OCI-LY3 (cell line): ENCODE measurements around the gene ST6GALNAC5.

Experiments
- H2AFZ ChIP-seq: fragments of 200-600, 300-600 bp; shearing (Covaris generic); 2 replicates; pipeline ENCODE4 v1.6.0; 2014; ENCODE audit warnings: antibody characterized with exemption, low read depth, low read length
- H3K27ac ChIP-seq: fragments of 200-600, 300-600 bp; sonication (generic); 2 replicates; pipeline ENCODE4 v1.5.1; 2014; ENCODE audit warnings: mild to moderate bottlenecking, low read length, moderate library complexity, mixed read lengths
- H3K27me3 ChIP-seq: fragments of 200-600, 300-600 bp; sonication (generic); 2 replicates; pipeline ENCODE4 v1.6.1; 2014; ENCODE audit warnings: low read depth, low read length, mixed read lengths
- H3K36me3 ChIP-seq: fragments of 200-600, 300-600 bp; sonication (generic); replicated peaks from 2 replicates; pipeline ENCODE3; 2014; ENCODE audit warnings: low read depth, low read length, mixed read lengths
- H3K4me1 ChIP-seq: fragments of 300-600, 200-600 bp; sonication (generic); 2 replicates; pipeline ENCODE4 v1.6.1; 2014; ENCODE audit warnings: low read length, mixed read lengths
- H3K4me2 ChIP-seq: fragments of 200-600, 300-600 bp; sonication (generic); 2 replicates; pipeline ENCODE4 v1.6.1; 2014; ENCODE audit warnings: low read length, mixed read lengths
- H3K4me3 ChIP-seq: fragments of 300-600, 200-600 bp; sonication (generic); 2 replicates; pipeline ENCODE4 v1.5.1; 2014; ENCODE audit warnings: antibody characterized with exemption, mild to moderate bottlenecking, low read length, moderate library complexity
- H3K79me2 ChIP-seq: fragments of 300-600, 200-600 bp; shearing (Covaris generic); 2 replicates; pipeline ENCODE4 v1.6.1; 2014; ENCODE audit warnings: mild to moderate bottlenecking, low read length, mixed read lengths
- H3K9ac ChIP-seq: fragments of 300-600, 200-600 bp; shearing (Covaris generic); 2 replicates; pipeline ENCODE4 v1.6.0; 2014; ENCODE audit warnings: mild to moderate bottlenecking, low read length, moderate library complexity
- H3K9me3 ChIP-seq: fragments of 200-600, 300-600 bp; shearing (Covaris generic); 2 replicates; pipeline ENCODE4 v1.6.1; 2014; ENCODE audit warnings: low read length, mixed read lengths; ENCODE audit not compliant: insufficient read depth
- H4K20me1 ChIP-seq: fragments of 200-600, 300-600 bp; sonication (generic); 2 replicates; pipeline ENCODE4 v1.6.1; 2016; ENCODE audit warnings: low read length, mixed read lengths; ENCODE audit not compliant: insufficient read depth
- EZH2phosphoT487 ChIP-seq: fragments of 200-600 bp; shearing (Covaris generic); IDR thresholded peaks from 2 replicates; pipeline ENCODE4 v1.6.1; 2018; ENCODE audit warnings: antibody characterized with exemption, mixed run types, low read depth
- TF ChIP-seq, protein P1 (sequence below): fragments of 200-600, 300-600 bp; sonication (generic); IDR thresholded peaks from 2 replicates; pipeline ENCODE4 v1.5.1; 2014; ENCODE audit warnings: antibody characterized with exemption, low read length, low read depth

The ST6GALNAC5 gene

DNA sequence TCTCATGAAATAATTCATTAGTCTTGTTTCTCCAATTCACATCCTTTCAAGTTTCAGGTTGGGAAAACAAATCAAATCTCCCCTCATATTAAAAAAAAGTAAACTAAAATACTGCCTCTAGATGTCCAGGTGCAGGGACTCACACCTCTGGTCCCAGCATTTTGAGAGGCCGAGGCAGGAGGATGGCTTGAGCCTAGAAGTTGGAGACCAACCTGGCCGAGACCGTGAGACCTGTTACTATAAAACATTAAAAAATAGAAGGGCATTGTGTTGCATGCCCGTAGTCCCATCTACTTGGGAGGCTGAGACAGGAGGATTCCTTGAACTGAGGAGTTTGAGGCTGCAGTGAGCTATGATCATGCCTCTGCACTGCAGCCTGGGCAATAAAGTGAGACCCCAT lies 61.9 kb downstream of the ST6GALNAC5 start:
- H3K36me3 ChIP-seq = no peaks in the 10 kb centered on the region
- no peak overlapping the region for H3K4me3 ChIP-seq
- no peak for TF ChIP-seq EZH2phosphoT487
- TF ChIP-seq, protein P1, sequence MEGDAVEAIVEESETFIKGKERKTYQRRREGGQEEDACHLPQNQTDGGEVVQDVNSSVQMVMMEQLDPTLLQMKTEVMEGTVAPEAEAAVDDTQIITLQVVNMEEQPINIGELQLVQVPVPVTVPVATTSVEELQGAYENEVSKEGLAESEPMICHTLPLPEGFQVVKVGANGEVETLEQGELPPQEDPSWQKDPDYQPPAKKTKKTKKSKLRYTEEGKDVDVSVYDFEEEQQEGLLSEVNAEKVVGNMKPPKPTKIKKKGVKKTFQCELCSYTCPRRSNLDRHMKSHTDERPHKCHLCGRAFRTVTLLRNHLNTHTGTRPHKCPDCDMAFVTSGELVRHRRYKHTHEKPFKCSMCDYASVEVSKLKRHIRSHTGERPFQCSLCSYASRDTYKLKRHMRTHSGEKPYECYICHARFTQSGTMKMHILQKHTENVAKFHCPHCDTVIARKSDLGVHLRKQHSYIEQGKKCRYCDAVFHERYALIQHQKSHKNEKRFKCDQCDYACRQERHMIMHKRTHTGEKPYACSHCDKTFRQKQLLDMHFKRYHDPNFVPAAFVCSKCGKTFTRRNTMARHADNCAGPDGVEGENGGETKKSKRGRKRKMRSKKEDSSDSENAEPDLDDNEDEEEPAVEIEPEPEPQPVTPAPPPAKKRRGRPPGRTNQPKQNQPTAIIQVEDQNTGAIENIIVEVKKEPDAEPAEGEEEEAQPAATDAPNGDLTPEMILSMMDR = no peak
- H3K27ac ChIP-seq = no peak overlapping the region
- H3K27me3 ChIP-seq = no peaks in the 10 kb centered on the region
- H3K79me2 ChIP-seq = no peaks in the 10 kb centered on the region
- no peaks in the 10 kb centered on the region for H4K20me1 ChIP-seq
- no peak overlapping the region for H2AFZ ChIP-seq
- H3K9me3 ChIP-seq = no peaks in the 10 kb centered on the region
- H3K9ac ChIP-seq = no peak overlapping the region
- H3K4me2 ChIP-seq = no peak overlapping the region
- H3K4me1 ChIP-seq = no peaks in the 10 kb centered on the region

DNA sequence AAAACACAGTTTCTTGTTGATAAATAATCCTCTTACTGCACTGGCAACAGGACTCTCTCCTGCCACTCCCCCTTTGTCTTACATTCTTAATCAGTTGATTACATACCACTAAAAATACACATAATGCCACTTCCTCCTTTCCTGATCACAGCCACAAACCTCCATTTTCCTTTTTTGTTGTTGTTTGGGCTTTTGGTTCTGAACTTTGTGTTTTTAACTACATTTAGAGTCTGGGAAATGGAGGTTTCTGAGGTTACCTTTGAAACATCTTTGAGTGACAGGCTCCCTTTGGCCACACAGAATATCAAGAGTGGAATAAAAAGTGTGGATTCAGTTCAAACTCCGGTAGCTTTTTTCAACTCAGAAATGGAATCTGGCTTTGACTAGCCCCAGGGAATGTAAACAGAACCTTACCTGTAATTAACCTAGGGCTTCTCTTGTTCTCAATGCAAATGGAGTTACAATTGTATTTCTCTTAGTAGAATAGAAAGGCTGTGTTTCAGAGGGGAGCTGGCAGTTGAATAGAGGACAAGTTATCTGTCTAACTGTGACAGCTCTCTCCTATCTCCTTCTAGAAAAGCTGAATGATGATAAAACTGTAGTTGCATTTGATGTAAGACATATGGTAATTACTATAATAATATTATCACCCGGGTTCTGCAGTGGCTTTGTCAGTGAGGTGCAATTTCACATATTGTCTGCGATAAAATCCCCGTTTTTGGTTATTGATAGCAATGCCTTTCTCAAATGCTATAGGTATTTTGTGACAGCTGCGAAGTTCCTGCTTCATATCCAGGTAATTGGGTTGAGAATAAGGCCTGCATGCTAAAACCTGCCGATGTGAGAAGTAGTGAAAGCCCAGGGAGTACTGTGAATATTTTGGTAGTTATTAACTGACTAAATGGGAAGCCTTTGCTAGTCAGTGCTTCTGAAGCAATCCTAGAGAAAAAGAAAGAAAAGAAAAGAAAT lies 66.9 kb downstream of the ST6GALNAC5 start:
- H3K36me3 ChIP-seq = no peaks in the 10 kb centered on the region
- H3K9ac ChIP-seq = no peak overlapping the region
- H3K4me1 ChIP-seq = no peaks in the 10 kb centered on the region; the same call in 1 of the 2 replicates
- TF ChIP-seq EZH2phosphoT487 = no peak
- TF ChIP-seq, protein P1 = no peak
- H3K27me3 ChIP-seq = no peaks in the 10 kb centered on the region
- no peak overlapping the region for H2AFZ ChIP-seq
- H3K4me2 ChIP-seq = no peak overlapping the region
- H3K4me3 ChIP-seq = no peak overlapping the region
- no peaks in the 10 kb centered on the region for H3K9me3 ChIP-seq
- H4K20me1 ChIP-seq = no peaks in the 10 kb centered on the region
- H3K79me2 ChIP-seq = no peaks in the 10 kb centered on the region
- no peak overlapping the region for H3K27ac ChIP-seq

DNA sequence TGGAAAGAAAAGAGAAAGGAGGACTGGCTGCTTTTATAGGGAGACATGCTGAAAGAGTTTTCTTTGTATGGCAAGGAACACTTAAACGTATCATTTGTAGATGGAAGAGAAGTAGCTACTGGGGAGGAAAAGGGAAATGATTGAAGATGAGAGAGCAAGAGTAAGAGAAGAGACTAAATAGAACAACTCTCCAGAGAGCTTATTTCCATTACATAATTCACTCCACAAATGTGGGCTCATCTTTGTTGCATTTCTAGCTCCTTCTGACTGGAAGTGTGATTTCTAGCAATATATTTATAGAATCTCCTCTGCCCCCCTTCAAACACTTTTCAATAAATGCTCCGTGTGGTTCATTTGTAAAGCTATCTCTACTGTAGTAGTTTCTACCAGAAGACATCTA lies 71.0 kb downstream of the ST6GALNAC5 start:
- H3K79me2 ChIP-seq = no peaks in the 10 kb centered on the region
- no peaks in the 10 kb centered on the region for H4K20me1 ChIP-seq
- no peak overlapping the region for H3K4me2 ChIP-seq
- H3K9ac ChIP-seq = no peak overlapping the region
- TF ChIP-seq, protein P1 = no peak
- TF ChIP-seq EZH2phosphoT487 = no peak
- H2AFZ ChIP-seq = no peak overlapping the region
- no peaks in the 10 kb centered on the region for H3K9me3 ChIP-seq
- no peak overlapping the region for H3K4me3 ChIP-seq
- H3K27me3 ChIP-seq = no peaks in the 10 kb centered on the region
- H3K27ac ChIP-seq = no peak overlapping the region
- H3K4me1 ChIP-seq = peaks cover 13% of the 10 kb centered on the region
- H3K36me3 ChIP-seq = no peaks in the 10 kb centered on the region

DNA sequence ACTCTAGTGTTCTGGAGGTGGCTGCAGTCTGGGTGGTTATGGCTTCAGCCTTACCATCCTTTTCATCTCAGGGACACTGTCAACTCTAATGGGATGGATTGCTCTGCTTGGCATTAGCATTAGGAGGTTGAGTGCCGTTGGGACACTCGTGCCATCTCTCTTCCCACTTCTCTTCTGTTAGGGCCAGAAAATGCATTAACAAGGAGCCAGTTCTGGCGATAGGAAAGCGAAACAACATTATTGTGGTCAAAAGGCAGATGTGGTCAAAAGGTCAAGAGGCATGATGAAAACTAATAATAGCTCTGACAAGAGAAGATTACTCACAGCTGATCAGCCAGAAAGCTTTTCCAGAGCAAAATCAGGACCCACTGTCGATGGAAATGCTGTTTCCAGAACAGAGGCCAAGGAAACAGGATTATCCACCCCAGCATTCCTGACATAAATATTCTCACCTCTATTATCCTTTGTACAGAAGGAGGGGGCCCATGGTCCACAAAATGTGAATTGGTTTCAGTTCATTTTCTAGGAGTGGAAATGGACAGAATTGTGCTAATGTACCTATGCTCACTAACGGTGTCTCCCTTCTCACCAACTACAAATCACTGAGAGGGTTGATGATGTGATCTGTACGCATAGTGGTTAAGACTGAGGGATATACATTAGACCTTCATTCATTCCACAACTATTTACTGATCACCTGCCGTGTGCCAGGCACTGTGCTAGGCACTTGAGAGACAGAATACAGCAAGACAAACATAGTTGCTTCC lies 72.0 kb downstream of the ST6GALNAC5 start:
- H3K9me3 ChIP-seq = no peaks in the 10 kb centered on the region
- no peaks in the 10 kb centered on the region for H3K27me3 ChIP-seq
- H4K20me1 ChIP-seq = no peaks in the 10 kb centered on the region
- no peak overlapping the region for H3K9ac ChIP-seq
- TF ChIP-seq, protein P1 = no peak
- TF ChIP-seq EZH2phosphoT487 = no peak
- no peaks in the 10 kb centered on the region for H3K36me3 ChIP-seq
- no peak overlapping the region for H3K27ac ChIP-seq
- H3K4me2 ChIP-seq = no peak overlapping the region
- H3K79me2 ChIP-seq = no peaks in the 10 kb centered on the region
- no peak overlapping the region for H3K4me3 ChIP-seq
- no peak overlapping the region for H2AFZ ChIP-seq
- H3K4me1 ChIP-seq = peaks cover 13% of the 10 kb centered on the region
